HG03442 (cell line): ENCODE results near the gene MRGPRG.

Experiments used
- ATAC-seq: cut with Tn5 transposase; IDR thresholded peaks from one replicate; pipeline ENCODE4 v1.9.1; 2021; ENCODE audit warnings: mild to moderate bottlenecking, moderate library complexity; ENCODE audit not compliant: unreplicated experiment

MRGPRG gene

DNA sequence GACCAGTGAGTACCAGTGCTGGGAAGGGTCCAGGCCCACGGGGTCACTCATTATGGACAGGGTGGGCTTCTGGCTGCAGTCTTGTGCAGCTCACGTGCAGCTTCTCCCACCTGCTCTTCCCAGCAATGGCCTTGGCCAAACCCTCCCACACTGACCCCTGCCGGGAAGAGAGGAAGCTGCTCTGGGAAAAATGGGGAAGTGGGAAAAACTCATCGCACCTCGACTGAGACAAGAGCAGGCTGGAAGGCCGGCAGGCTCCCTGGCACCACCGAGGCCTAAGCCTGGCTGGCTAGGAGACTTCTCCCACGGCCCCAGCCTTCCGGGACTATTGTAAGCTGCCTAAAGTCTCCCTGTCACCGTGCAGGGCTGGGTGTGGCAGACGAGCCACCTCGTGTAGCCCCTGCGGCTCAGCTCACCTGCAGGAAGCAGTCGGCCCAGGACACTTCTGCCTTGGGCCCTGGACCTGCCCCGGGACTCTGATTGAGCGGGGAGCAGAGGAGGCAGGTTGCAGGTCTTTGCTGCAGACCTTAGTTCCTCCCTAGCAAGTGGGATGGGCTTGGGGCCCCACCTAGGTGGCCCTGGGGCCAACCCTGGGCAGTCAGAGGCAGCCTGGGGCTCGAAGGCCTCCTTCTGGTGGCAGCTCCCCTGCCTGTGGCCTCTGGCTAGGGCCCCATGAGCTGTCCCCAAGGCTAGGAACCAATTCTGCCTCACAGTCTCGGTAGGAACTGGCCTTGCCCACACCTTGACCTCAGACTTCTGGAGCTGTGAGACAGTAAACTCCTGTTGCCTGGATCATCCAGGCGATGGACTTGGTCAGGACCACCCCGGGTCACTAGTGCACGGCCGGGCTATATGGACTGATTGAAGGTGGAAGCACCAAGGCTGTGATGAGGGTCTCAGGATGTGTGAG lies 23.1 kb downstream of the MRGPRG start:
- ATAC-seq, result no peak

DNA sequence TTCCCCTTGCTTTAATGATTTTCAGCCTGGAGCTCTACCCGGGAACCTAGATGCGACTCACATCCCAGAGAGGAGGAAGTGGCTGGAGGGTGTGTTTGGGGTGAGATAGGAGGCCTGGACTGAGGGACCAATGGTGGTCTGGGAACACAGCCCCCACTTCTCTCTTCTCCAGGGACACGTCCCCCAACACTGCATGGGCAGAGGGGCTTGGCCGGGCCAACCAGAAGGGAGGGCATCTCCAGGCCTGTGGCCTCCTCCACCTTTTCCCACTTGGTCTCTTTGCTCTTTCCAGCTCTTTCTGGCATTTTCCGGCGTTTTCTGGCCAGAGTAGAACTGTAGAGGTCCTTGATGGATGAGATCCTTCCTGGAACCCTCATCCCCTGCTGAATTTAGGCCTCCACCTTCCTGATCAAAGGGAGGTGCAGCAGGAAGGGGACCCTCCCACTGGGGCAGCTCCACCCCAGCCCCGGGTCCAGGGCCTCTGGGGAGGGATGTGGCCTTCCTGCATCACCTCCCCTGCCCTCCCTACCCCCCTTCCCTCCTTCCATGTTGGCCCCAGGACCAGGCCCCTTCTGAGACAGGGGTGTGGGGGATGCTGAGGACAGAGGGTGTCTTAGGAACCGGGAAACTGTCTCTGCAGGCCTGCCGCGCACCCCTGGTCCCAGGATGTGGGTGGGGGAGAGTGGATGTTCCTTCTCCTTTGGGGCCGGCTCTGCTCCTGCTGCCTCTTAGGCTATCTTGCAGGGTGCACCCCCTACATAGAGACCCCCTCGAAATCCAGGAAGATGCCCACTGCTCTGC lies 24.4 kb downstream of the MRGPRG start:
- ATAC-seq, result no peak

DNA sequence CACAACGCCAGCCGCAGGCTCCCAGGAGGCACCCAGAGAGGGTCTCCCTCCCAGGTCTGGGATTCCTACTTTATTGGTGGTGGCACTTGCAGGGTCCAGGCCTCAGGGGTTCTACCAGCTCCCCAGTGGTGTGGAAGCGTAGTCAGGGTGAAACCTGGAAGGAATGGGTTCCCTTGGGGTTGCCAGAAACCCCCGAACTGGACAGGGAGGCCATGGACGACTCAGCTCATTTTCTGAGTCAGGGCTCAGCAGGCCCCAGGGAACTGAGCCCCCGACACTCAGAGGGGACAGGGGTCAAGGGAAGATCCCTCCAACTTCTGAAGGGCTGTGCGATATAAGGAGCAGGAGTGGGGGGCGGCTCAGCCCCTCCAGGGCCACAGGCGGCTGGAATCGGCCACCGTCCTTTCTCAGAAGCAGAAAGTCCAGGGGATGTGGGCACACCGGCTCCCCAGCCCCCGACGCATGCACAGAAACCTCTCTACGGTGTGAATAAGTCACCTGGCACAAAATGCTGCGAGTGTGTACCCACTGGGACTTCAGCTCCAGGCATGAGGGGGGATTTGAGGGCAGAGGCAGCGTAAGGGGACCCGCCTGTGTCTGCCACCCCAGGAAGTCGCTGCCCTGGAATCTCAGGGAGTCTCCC lies 25.1 kb downstream of the MRGPRG start:
- ATAC-seq, result no peak

DNA sequence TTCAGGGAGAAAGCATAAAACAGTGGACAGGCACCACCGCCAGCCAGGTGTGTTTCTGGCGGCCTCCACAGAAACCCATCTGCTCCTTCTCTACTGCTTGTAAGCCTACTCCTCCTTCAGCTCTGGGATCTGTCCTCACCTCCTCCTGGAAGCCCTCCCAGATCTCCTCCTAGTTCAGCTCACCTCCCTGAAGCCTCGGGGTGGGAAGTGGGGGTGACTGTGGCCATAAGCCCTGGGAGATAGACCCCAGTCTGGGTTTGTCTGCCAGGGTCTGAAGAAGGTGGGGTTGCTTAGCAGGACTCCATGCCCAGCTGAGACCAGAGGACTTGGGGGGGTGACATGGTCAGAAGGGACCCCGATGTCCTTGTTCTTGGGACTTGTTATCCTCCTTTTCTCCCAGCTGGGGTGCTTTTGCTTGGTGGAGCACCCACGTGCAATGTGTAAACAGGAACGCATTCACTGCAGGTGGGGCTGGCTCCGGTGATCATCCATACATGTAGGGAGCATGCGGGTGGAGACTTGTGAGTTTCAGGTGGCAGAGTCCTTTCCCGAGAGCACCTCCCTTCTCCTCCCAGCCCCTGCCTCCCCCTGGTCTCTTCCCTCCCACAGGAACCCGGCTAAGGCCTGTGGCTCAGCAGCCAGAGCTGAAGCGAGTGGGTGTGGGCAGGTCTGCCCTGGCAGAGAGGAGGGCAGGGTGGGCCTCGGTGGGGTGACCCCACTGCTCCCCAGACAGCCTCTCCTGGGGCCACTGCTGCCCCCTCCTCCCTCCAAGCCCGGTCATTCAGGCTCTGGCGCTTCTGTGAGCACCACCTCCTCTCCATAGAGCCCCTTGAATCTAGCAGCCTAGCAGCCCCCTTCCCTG lies 25.9 kb downstream of the MRGPRG start:
- ATAC-seq, result no peak

DNA sequence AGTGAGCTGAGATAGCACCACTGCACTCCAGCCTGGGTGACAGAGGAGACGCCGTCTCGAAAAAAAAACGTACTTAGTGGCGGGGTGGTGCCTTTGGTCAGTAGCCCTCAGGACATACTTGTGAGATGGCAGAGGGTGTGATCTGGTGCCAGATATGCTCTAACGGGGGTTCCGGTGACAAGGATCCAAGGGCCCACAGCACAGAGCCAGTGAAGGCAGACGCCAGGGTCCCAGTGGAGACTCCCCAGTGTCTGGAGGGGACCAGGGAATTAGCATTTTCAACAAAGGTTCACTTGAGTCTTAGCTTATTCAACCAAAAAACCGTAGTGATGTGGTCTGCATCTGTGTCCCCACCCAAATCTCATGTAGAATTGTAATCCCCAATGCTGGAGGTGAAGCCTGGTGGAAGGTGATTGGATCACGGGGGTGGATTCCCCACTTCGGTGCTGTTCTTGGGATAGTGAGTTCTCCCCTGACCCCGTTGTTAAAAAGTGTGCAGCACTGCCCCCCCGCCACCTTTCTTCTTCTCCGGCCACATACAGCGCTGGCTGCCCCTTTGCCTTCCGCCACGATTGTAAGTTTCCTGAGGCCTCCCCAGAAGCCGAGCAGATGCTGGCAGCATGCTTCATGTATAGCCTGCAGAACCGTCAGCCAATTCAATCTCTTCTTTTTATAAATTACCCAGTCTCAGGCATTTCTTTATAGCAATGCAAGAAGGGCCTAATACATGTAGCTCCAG lies 26.9 kb downstream of the MRGPRG start:
- no peak for ATAC-seq

DNA sequence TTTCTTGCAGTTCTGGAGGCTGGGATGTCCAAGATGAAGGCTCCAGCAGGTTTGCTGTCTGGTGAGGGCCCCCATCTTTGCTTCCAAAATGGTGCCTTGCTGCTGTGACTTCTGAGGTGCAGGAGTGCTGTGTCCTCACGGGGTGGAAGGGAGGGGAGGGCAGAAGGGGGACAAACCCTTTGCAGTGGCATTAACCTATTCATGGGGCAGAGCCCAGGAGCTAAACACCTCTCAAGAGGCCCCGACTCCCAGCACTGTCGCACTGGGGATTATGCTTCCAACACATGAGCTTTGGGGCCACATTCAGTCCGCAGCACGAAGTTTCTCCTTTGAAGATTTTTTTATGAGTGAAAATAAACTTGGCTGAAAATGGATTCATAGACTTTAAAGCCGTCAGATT lies 28.0 kb downstream of the MRGPRG start:
- no peak for ATAC-seq

DNA sequence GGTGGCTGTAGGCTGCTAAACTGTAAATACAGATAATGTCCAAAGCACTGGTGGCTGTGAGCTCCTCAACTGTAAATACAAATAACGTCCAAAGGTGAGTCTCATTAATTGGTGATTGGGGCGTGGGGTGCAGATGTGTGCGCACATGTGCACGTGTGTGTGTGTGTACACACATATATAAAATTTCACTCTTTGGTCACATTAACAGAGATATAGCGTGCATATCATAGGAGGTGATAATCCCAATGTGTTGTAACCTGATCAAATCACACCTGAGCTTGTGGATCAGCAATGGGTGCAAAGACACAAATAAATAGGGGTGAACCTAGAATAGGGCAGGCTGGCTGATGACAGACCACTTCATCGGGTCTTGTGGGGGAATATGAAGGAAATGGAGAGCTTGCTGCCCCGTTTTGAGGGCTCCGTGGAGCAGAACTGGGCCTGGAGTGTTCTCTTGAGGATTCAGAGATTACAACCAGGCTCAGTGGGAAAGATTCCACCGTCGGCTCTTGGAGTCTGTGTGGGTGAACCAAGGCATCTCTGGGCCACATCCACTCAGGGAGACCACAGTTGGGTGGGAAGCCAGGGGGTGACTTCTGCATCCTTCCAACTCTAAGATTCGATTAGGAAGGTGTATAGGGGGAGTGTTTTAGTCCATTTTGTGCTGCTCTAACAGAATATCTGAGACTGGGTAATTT lies 28.6 kb downstream of the MRGPRG start:
- no peak for ATAC-seq

DNA sequence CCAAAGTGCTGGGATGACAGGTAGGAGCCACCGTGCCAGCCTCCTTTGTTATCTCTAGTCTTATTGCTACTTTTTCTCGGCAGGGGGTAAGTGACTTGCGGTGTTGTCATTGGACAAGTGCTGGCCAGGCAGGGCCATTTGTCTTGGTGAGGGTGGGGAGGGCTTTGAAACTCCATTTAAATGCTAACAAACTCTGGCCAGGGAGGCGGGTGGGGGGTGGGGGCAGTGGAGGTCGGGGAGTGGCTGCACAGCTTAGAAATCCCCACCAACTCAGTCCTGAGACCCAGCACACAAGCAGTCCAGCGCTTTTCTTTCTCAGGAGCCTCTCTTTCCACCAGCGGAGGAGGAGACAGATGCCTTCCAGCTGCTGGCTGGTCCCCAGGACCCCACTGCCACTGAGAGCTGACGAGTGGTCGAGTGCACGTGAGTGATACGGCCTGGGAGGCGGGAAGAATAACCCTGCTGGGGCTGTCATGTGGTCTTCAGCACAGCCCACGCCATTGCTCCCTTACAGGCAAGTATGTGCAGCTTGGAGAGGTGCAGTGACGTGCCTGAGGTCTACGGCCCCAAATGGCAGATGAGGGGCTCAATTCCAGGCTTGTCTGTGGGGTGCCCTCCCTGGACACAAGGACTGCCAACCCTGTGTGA lies 29.3 kb downstream of the MRGPRG start:
- no peak for ATAC-seq

DNA sequence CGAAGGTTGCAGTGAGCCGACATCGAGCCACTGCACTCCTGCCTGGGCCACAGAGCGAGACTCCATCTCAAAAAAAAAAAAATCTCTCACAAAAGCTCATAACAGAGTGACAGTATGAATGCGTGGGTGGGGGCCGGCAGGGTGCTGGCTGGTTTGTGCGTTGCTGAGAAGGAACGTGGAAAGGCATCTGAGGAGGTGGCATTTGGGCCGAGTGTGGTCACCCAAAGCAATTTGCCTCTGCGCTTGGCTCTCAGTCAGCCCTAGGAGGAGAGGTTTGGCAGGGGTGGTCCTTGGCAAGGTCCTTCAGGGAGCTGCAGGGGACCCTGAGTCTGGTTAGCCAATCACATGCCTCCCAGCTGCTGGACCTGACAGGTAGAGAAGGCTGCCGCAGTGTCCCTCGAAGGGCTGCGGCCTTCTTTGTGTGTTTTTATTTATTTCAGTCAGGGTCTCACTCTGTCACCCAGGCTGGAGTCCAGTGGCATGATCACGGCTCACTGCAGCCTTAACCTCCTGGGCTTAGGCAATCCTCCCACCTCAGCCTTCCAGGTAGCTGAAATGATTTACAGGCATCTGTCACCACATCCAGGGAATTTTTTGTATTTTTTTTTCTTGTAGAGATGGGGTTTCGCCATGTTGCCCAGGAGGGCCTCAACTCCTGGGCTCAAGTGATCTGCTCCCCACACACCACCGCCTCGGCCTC lies 30.0 kb downstream of the MRGPRG start:
- no peak for ATAC-seq

DNA sequence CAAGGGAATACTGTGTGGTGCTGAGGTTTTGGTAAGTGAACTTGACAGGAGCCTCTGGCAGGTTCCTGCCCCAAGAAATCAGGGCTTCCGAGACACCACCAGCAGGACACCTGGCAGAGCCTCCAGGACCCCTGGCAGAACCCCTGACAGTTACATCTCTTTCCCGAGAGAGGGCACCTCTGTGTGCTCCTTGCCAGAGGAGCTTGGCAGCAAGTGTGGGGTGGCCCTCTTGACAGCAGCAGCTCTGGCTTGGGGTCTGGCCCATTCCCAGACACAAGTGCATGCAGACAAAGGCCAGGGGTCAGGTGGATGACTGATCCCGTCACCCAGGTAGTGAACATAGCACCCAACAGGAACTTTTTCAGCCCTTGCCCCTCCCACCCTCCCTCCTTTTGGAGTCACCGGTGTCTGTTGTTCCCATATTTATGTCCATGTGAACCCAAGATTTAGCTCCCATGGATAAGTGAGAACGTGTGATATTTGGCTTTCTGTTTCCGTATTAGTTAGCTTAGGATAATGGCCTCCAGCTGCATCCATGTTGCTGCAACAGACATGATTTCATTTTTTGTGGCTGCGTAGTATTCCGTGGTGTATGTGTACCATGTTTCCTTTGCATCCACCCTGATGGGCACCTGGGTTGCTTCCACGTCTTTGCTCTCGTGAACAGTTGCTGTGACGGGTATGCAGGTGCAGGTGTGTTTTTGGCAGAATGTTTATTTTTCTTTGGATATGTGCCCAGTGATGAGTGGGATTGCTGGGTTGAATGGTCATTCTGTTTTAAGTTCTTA lies 32.3 kb downstream of the MRGPRG start:
- ATAC-seq, result no peak

DNA sequence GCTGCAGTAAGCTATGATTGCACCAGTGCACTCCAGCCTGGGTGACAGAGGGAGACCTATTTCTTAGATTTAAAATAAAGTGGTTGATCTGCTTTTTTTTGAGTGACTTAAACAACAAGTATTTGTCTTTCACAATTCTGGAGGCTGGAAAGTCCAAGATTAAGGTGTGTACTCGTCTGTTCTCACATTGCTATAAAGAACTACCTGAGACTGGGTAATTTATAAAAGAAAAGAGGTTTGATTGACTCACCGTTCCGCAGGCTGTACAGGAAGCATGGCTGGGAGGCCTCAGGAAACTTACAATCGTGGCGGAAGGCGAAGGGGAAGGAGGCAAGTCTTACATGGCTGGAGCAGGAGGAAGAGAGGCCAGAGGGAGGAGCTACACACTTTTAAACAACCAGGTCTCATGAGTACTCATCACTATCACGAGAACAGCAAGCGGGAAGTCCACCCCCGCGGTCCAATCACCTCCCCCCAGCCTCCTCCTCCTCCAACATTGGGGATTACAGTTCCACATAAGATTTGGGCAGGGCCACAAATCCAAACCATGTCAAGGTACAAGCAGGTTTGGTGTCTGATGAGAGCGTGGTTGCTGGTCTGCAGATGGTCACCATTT lies 33.8 kb downstream of the MRGPRG start:
- no peak for ATAC-seq

DNA sequence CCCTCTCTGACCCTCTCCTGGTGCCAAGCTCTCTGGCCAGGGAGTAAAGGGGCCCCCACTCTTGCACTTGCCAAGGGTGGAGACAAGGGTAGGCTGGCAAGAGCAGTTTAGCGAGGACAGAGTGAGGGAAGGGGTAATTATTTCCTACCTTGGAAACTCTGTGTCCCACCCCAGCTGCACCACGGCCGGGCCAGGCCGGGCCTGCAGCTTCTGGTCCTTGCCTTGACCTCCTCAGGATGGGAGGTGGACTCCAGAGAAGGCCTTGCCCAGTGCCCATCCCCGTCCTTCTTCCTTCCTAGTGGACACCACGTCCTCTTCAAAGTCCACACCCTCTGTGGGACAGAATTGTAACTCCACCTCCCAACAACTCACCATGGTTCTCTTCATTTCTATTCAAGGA lies 35.1 kb downstream of the MRGPRG start:
- ATAC-seq, result no peak

DNA sequence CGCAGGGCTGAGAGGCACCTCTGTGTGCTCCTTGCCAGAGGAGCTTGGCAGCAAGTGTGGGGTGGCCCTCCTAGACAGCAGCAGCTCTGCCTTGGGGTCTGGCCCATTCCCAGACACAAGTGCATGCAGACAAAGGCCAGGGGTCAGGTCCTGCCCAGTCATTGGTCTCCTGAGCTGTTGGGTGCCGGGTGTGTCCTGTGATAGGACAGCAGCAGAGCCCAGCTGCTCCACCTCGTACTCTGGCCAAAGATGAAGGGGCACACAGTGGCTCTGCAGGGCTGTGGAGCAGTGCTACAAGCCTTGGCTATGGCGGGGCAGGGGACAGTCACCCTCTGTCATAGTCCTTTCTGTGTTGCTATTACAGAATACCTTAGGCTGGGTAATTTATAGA lies 36.2 kb downstream of the MRGPRG start:
- no peak for ATAC-seq

DNA sequence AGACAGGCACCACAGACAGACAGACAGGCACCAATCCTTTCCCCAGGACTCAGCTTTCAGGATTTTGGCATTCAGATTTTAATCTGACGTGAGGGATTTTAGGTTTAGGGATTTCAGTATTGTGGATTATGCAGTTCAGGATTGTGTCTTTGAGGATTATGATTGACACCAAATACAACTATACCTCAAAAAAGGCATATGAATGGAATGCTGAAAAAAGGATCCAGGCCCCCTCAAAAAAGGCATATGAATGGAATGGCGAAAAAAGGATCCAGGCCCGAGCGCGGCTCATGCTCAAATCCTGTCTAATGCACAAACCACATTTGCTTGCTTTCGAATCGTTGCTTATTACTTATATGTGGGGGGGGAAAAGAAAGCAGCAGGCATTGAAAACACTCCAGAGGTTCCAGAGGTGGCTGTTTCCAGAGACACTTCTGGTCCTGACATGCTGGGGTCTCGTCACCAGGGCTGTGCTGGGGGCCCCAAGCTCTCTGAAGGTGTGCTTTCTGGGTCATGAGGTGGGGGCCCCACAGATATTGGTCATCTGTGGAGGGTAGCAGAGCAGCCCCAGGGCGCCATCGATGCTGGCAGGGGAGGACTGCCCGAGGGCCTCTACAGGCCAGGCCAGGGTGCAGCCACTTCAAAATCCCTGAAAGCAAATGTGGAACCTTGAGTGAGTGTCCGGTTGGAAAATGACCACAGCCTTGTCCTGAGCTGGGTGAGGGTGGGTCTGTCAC lies 36.7 kb downstream of the MRGPRG start:
- no peak for ATAC-seq

DNA sequence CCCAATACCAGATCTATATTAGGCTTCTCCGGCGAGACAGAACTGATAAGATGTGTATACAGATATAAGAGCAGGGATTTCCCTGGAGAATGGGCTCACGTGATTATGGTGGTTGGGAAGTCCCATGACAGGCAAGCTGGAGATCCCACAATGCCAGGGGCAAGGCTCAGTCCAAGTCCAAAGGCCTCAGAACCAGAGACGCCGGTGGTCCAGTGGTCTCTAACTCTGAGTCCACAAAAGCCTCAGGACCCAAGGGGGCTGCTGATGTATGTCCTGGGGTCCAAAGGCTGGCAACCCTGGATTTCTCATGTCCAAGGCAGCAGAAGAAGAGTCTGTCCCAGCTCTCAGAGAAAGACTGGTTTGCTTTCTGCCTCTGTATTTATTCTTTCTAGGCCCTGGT lies 37.7 kb downstream of the MRGPRG start:
- no peak for ATAC-seq

DNA sequence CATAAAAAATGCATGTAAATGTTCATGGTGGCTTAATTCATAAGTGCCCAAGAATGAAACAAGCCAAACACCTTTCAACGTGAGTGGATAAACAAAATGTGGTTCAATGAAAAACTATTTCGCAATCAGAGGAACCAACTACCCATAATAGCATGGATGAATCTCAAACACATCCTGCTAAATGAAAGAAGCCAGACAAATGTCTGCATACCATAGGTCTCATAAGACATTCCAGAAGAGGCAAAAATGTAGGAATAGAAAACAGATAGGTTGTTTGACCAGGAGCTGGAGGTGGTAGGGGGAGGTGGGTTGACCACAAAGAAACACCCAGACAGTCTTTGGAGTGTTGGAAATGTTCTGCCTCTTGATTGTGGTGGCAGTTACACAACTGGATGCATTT lies 40.3 kb downstream of the MRGPRG start:
- ATAC-seq, result no peak
